Activated B cell treated with CpG ODN at 0.5 μM for 24 hours (primary cell): ENCODE measurements around the gene COL17A1. TPM values are rescaled to one million over a fixed set of nuclear protein-coding genes. Genes with fewer than 3 reads are reported as not detected.

Experiments used
- ATAC-seq: fragments of 200-7000 bp; cut with Tn5 transposase; one replicate; pipeline ENCODE4 v1.10.0; 2021; ENCODE audit warnings: low read depth, mild to moderate bottlenecking, moderate library complexity
- CTCF ChIA-PET: fragments of 350-600 bp; sonication (Branson Sonifier 250); formaldehyde crosslinking; loops from one replicate; lab custom pipeline; 2021; ENCODE audit warnings: antibody characterized with exemption; lab: Charles Lee
- POLR2A ChIA-PET: fragments of 350-600 bp; sonication (Branson Sonifier 250); formaldehyde crosslinking; loops from one replicate; lab custom pipeline; 2021; ENCODE audit warnings: antibody characterized with exemption; lab: Charles Lee
- DNase-seq: peaks from one replicate; pipeline ENCODE4 v3.0.0; 2022
- H3K27ac Mint-ChIP-seq: one replicate; pipeline ENCODE4 v1.8.0; 2020; ENCODE audit warnings: mixed read lengths
- H3K27me3 Mint-ChIP-seq: one replicate; pipeline ENCODE4 v1.8.0; 2021; ENCODE audit warnings: mixed read lengths
- H3K36me3 Mint-ChIP-seq: one replicate; pipeline ENCODE4 v1.8.0; 2021; ENCODE audit warnings: low read depth, mixed read lengths
- H3K4me1 Mint-ChIP-seq: one replicate; pipeline ENCODE4 v1.8.0; 2021; ENCODE audit warnings: mixed read lengths
- H3K4me3 Mint-ChIP-seq: one replicate; pipeline ENCODE4 v1.8.0; 2020; ENCODE audit warnings: mild to moderate bottlenecking, mixed read lengths
- H3K9me3 Mint-ChIP-seq: one replicate; pipeline ENCODE4 v1.8.0; 2020; ENCODE audit warnings: mixed read lengths
- intact Hi-C: fragments of 100-400 bp; cut with micrococcal nuclease; formaldehyde crosslinking; loops from one replicate; pipeline ENCODE4 v1.15.1; 2024
- total RNA-seq: library from RNA; stranded (reverse); gene quantifications from 2 replicates; pipeline ENCODE4 v1.2.3, GENCODE V29; 2022
- TF ChIP-seq, protein P1 (sequence below): fragments of 200-600 bp; IDR thresholded peaks from one replicate; pipeline ENCODE4 v1.8.0; 2022; ENCODE audit warnings: antibody characterized with exemption, mild to moderate bottlenecking

The COL17A1 gene
- total RNA-seq, 1 donor from 2014 or later = not detected

DNA sequence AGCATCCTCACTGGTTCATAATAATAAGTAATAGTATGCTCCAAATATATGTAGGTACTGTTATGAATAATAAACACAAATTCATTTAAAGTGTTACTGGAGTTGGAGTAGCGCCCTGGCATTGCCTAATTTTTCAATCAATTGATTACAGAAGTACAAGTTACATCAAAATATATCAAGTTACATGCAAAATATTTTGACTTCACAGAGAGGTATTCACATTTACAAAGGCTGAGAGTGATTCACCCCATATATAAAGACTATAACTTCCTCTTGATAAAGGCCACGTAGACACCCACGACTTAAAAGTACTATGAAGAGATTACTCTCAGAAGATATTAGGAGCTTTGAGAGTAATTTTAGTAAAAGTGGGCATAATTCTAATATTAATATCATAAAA is 13.6 kb upstream of the COL17A1 start:
- no peak for ATAC-seq

DNA sequence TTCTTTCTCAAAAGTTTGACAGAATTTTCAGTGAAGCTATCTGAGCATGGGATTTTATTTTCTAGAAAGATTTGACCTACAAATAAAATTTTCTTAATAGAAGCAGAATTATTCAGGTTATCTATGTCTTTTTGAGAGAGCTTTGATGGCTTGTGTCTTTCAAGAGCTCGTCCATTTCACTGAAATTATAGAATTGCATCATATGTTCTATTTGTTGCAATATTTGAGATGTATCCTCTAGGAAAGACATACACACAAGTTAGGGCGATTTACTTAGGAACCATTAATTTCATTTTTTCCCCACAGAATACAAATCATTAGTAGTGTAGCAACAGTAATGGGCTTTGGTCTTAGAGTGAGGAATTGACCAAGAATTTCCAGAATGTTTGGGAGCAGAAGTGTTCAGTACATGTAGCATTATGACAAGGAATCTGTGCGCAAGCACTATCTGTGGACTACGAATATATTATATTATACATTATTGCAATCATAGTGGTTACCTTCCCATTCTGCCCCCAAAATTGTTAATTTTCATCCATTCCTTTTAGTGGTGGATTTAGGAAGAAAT is 12.8 kb upstream of the COL17A1 start:
- intact Hi-C loops = no loop called here
- ChIA-PET CTCF (no interaction called here), POLR2A (interaction anchor here (0.7 kb wide), 1 partner anchor 23 kb away, joined by 3 read pairs; no protein-coding TSS in a partner anchor)
- peaks cover 17% of the 10 kb centered on the region for H3K27me3 Mint-ChIP-seq
- TF ChIP-seq, protein P1, sequence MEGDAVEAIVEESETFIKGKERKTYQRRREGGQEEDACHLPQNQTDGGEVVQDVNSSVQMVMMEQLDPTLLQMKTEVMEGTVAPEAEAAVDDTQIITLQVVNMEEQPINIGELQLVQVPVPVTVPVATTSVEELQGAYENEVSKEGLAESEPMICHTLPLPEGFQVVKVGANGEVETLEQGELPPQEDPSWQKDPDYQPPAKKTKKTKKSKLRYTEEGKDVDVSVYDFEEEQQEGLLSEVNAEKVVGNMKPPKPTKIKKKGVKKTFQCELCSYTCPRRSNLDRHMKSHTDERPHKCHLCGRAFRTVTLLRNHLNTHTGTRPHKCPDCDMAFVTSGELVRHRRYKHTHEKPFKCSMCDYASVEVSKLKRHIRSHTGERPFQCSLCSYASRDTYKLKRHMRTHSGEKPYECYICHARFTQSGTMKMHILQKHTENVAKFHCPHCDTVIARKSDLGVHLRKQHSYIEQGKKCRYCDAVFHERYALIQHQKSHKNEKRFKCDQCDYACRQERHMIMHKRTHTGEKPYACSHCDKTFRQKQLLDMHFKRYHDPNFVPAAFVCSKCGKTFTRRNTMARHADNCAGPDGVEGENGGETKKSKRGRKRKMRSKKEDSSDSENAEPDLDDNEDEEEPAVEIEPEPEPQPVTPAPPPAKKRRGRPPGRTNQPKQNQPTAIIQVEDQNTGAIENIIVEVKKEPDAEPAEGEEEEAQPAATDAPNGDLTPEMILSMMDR = no peak
- H3K36me3 Mint-ChIP-seq = peaks cover 2% of the 10 kb centered on the region
- ATAC-seq (no peak), DNase-seq (no peak)
- no peak overlapping the region for H3K27ac Mint-ChIP-seq
- no peaks in the 10 kb centered on the region for H3K4me1 Mint-ChIP-seq
- no peak overlapping the region for H3K4me3 Mint-ChIP-seq
- H3K9me3 Mint-ChIP-seq = peaks cover 7% of the 10 kb centered on the region

More for the DNA sequence above, 13.6 kb upstream of the COL17A1 start:
- Mint-ChIP-seq H3K4me3 (no peak overlapping the region), H3K36me3 (peaks cover 2% of the 10 kb centered on the region), H3K4me1 (no peaks in the 10 kb centered on the region), H3K27ac (no peak overlapping the region), H3K27me3 (peaks cover 17% of the 10 kb centered on the region), H3K9me3 (peaks cover 5% of the 10 kb centered on the region)
- ChIA-PET CTCF (no interaction called here), POLR2A (interaction anchor here (0.6 to 2.4 kb wide), 2 partner anchors 23 to 327 kb away, joined by 4 to 5 read pairs; partner anchors contain the start of gene SFR1)
- TF ChIP-seq, protein P1 = no peak
- intact Hi-C loops = no loop called here
- no peak for DNase-seq

DNA sequence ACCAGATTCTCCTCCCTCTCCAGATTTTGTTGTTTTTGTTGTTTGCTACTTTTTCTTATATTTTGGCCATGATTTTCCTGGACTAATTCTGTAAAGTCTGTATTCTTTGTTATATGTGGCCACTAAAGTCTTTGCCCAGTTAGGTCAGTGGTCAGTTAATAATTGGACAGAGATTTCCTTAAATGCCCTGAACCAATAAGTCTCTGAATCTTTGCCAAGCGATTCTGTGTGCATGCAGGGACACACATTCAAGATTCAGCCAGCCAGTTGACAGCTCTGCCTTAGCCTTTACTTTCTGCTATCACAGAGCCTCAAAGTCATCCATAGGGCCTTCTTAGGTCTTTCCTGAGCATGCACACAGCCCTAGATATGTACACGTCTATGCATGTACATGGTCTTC is 11.0 kb upstream of the COL17A1 start:
- intact Hi-C loops = no loop called here

DNA sequence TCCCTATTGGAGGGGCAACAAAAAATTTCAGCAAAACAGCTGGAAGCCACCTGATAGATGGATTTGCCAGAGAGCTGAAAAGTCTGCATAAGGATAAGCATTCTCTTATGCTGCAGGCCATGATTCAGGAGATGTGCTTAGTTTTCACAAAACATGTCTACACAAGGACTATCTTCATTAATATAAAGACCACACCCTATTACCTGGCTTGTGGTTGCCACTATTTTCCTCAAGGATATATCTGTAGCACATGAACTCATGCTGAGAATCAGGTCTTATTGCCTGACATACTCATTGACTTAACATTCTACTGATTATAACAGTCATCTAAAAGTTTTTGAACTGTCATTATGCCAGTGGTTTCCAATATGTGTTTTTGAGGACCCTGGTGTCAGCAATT is 7.1 kb upstream of the COL17A1 start:
- CTCF ChIA-PET = no interaction called here
- Mint-ChIP-seq H3K27ac (no peak overlapping the region), H3K4me3 (no peak overlapping the region), H3K4me1 (no peaks in the 10 kb centered on the region), H3K36me3 (peaks cover 2% of the 10 kb centered on the region), H3K9me3 (peaks cover 7% of the 10 kb centered on the region), H3K27me3 (peaks cover 14% of the 10 kb centered on the region)
- TF ChIP-seq, protein P1 = no peak
- no peak for ATAC-seq
- POLR2A ChIA-PET = no interaction called here
- intact Hi-C loops = no loop called here
- no peak for DNase-seq

More for the DNA sequence above, 11.0 kb upstream of the COL17A1 start:
- H3K9me3 Mint-ChIP-seq = peaks cover 7% of the 10 kb centered on the region
- H3K36me3 Mint-ChIP-seq = peaks cover 2% of the 10 kb centered on the region
- POLR2A ChIA-PET = no interaction called here
- TF ChIP-seq, protein P1 = no peak
- no peaks in the 10 kb centered on the region for H3K4me1 Mint-ChIP-seq
- DNase-seq = no peak
- H3K27ac Mint-ChIP-seq = no peak overlapping the region
- peaks cover 17% of the 10 kb centered on the region for H3K27me3 Mint-ChIP-seq
- no peak overlapping the region for H3K4me3 Mint-ChIP-seq
- CTCF ChIA-PET = no interaction called here
- ATAC-seq = no peak

DNA sequence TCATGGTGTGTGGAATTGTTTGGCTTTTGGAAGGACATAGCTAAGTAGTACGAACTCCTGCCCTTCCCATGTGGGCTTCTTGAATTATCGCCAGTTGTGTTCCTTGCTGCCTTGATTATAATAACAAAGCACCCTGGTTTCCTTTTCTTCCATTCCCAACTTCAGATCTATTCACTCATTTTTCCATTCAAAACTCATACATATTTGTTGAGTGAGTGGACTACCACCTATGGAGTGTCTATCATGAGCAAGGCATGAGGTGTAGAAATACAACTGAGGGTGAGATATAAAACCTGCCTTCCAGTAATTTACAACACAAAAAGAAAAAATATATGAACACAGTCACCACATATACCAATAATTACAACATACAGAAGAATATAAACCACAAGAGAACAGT is 4.9 kb upstream of the COL17A1 start:
- peaks cover 3% of the 10 kb centered on the region for H3K27me3 Mint-ChIP-seq
- ATAC-seq (no peak), DNase-seq (no peak)
- H3K4me1 Mint-ChIP-seq = no peaks in the 10 kb centered on the region
- H3K9me3 Mint-ChIP-seq = peaks cover 2% of the 10 kb centered on the region
- ChIA-PET CTCF (interaction anchor here (0.9 kb wide), 1 partner anchor 31 kb away, joined by 3 read pairs; the partner anchor contains the start of gene SFR1), POLR2A (no interaction called here)
- TF ChIP-seq, protein P1 = no peak
- no peak overlapping the region for H3K27ac Mint-ChIP-seq
- no peak overlapping the region for H3K4me3 Mint-ChIP-seq
- intact Hi-C loops = no loop called here
- no peaks in the 10 kb centered on the region for H3K36me3 Mint-ChIP-seq
